Pericardium fibroblast (primary cell): ENCODE data around the gene MLST8. TPM values are rescaled to one million over a fixed set of nuclear protein-coding genes. Genes with fewer than 3 reads are reported as not detected.

Experiments
- total RNA-seq: library from RNA; depleted of rRNA; stranded (reverse); fragments of >200 nt; gene quantifications from 2 replicates; pipeline ENCODE4 v1.2.3, GENCODE V29; 2015

The MLST8 gene
- 76.2 and 97.6 TPM in 2 replicates for total RNA-seq

GRCh38 chr16:2205104-2205966 lies at the start of gene MLST8:
TSS of gene MLST8 (plus strand) at chr16:2205454. CDS start at chr16:2206086, 632 bp downstream.

GRCh38 chr16:2196162-2196980 lies 8.9 kb upstream of the MLST8 start, which contains the start of gene CASKIN1:
TSS of gene CASKIN1 (minus strand) at chr16:2196605. CDS start at chr16:2196432, 173 bp downstream.

GRCh38 chr16:2210386-2211365 lies 5.4 kb downstream of the MLST8 start, which contains the start of gene BRICD5:
TSS of gene BRICD5 (minus strand) at chr16:2210863. CDS start at chr16:2210833, 30 bp downstream.

GRCh38 chr16:2214719-2214968 lies 9.4 kb downstream of the MLST8 start, which contains the start of gene PGP:
TSS of gene PGP (minus strand) at chr16:2214840. CDS start at chr16:2214777, 63 bp downstream.

GRCh38 chr16:2223221-2223941 lies 18.1 kb downstream of the MLST8 start, which contains the start of gene E4F1:
TSS of gene E4F1 (plus strand) at chr16:2223591. CDS start at chr16:2223614, 23 bp downstream.

GRCh38 chr16:2236337-2237101 lies 31.3 kb downstream of the MLST8 start, which contains the start of gene DNASE1L2:
TSS of gene DNASE1L2 (plus strand) at chr16:2236444. CDS start at chr16:2236817, 373 bp downstream.

GRCh38 chr16:2251296-2252111 lies 46.2 kb downstream of the MLST8 start, which contains the start of gene ECI1:
TSS of gene ECI1 (minus strand) at chr16:2251587. CDS start at chr16:2251566, 21 bp downstream.

Other genes with a start within 250 kb of the MLST8 start
- 234 and 254 TPM in 2 replicates for gene NDUFB10, start 245.9 kb upstream of the MLST8 start, total RNA-seq
- 4,233 and 5,666 TPM in 2 replicates for gene RPS2, start 240.6 kb upstream of the MLST8 start, total RNA-seq
- gene RNF151, start 238.6 kb upstream of the MLST8 start, total RNA-seq: not detected in 2 replicates
- 27.9 and 35.8 TPM in 2 replicates for gene TBL3, start 233.4 kb upstream of the MLST8 start, total RNA-seq
- gene NOXO1, start 224.0 kb upstream of the MLST8 start, total RNA-seq: 2.1 TPM in 1 of 2 replicates, not detected in the other
- gene GFER, start 221.3 kb upstream of the MLST8 start, total RNA-seq: 11.4 and 28.1 TPM in 2 replicates
- gene SYNGR3, start 215.5 kb upstream of the MLST8 start, total RNA-seq: 1.3 and 1.4 TPM in 2 replicates
- gene ZNF598, start 195.6 kb upstream of the MLST8 start, total RNA-seq: 31.0 and 49.6 TPM in 2 replicates
- 1.6 and 8.7 TPM in 2 replicates for gene NPW, start 185.7 kb upstream of the MLST8 start, total RNA-seq
- 19.3 and 52.7 TPM in 2 replicates for gene NHERF2, start 178.6 kb upstream of the MLST8 start, total RNA-seq
- gene NTHL1, start 157.6 kb upstream of the MLST8 start, total RNA-seq: 19.2 and 23.6 TPM in 2 replicates
- gene TSC2, start 157.5 kb upstream of the MLST8 start, total RNA-seq: 33.6 and 45.9 TPM in 2 replicates
- gene PKD1, start 69.6 kb upstream of the MLST8 start, total RNA-seq: 177 and 192 TPM in 2 replicates
- 1.9 TPM in 1 of 2 replicates, not detected in the other for gene RAB26, start 56.8 kb upstream of the MLST8 start, total RNA-seq
- 59.3 and 62.7 TPM in 2 replicates for gene TRAF7, start 49.7 kb upstream of the MLST8 start, total RNA-seq
- gene CASKIN1, start 8.8 kb upstream of the MLST8 start, total RNA-seq: under 0.01 and 1.0 TPM in 2 replicates
- gene BRICD5, start 5.4 kb downstream of the MLST8 start, total RNA-seq: 0.09 and 0.70 TPM in 2 replicates
- 9.9 and 15.4 TPM in 2 replicates for gene PGP, start 9.4 kb downstream of the MLST8 start, total RNA-seq
- 22.1 and 25.4 TPM in 2 replicates for gene E4F1, start 18.1 kb downstream of the MLST8 start, total RNA-seq
- gene DNASE1L2, start 31.0 kb downstream of the MLST8 start, total RNA-seq: 0.26 TPM in 1 of 2 replicates, not detected in the other
- 89.5 and 90.8 TPM in 2 replicates for gene ECI1, start 46.1 kb downstream of the MLST8 start, total RNA-seq
- gene RNPS1, start 62.7 kb downstream of the MLST8 start, total RNA-seq: 97.6 and 141 TPM in 2 replicates
- gene ABCA3, start 135.3 kb downstream of the MLST8 start, total RNA-seq: 0.60 and 0.82 TPM in 2 replicates
- gene CCNF, start 224.0 kb downstream of the MLST8 start, total RNA-seq: 3.9 and 4.7 TPM in 2 replicates